HepG2 (cell line): Measurements from ENCODE around the gene IRF2BPL. TPM values are rescaled to one million over a fixed set of nuclear protein-coding genes. Genes with fewer than 3 reads are reported as not detected.
A peak's percentile ranks its signal among the peaks of the same experiment; 100 is the strongest.

ENCODE experiments used
- ATAC-seq: fragments of 200-7000 bp; cut with Tn5 transposase; 3 replicates; pipeline ENCODE4 v1.9.1; 2020; ENCODE audit warnings: mild to moderate bottlenecking, moderate library complexity
- BruUV-seq: library from RNA; stranded (reverse); fragments of 400-500 nt; replicated peaks from 2 replicates; lab custom pipeline; 2021; lab: Mats Ljungman, UMichigan
- CTCF ChIA-PET: fragments of 300-600 bp; formaldehyde crosslinking; extraction: SDS; loops from one replicate; lab custom pipeline; 2021; ENCODE audit warnings: low total read pairs, inconsistent platforms, low intra/inter-chr PET ratio; lab: Yijun Ruan, JAX
- POLR2A ChIA-PET: fragments of 350-600 bp; sonication (Branson Sonifier 250); formaldehyde crosslinking; loops from one replicate; lab custom pipeline; 2020; ENCODE audit warnings: antibody characterized with exemption, inconsistent platforms; lab: Yijun Ruan, JAX
- DNase-seq: peaks from one replicate; pipeline ENCODE4 v3.0.0-alpha.2; 2015; ENCODE audit warnings: low spot score
- FAIRE-seq: peaks from 3 replicates; lab custom pipeline; 2011; peaks lifted over from hg19 to GRCh38; lab: Jason Lieb, UNC
- H2AFZ ChIP-seq: one replicate; pipeline ENCODE4 v1.6.1; 2011; ENCODE audit warnings: low read length, inconsistent platforms
- H3K27ac ChIP-seq: fragments of 300-600 bp; 3 replicates; pipeline ENCODE4 v1.8.0; 2011; ENCODE audit warnings: mixed run types, mild to moderate bottlenecking, mixed read lengths, low read length, inconsistent platforms; ENCODE audit not compliant: insufficient read depth; ENCODE audit errors: extremely low read length
- H3K27me3 ChIP-seq, 2 experiments: fragments of 200-600 bp in 1 of 2; 2 replicates in 1 of 2; 3 replicates in 1 of 2; pipeline versions ENCODE4 v1.6.0 to v1.8.0; 2011; ENCODE audit warnings: low read length in 2 of 2, mild to moderate bottlenecking in 2 of 2, moderate library complexity in 2 of 2, inconsistent platforms in 1 of 2; ENCODE audit not compliant: insufficient read depth in 2 of 2, control insufficient read depth in 1 of 2
- H3K36me3 ChIP-seq, 2 experiments: fragments of 200-600 bp in 1 of 2; replicated peaks in 1 of 2; 2 replicates in 1 of 2; 3 replicates in 1 of 2; pipeline versions ENCODE4 v1.5.1 to v1.8.0; 2011; ENCODE audit warnings: low read length in 2 of 2, inconsistent platforms in 1 of 2; ENCODE audit not compliant: insufficient read depth in 2 of 2, control insufficient read depth in 1 of 2
- H3K4me1 ChIP-seq: 2 replicates; pipeline ENCODE4 v1.5.1; 2012; ENCODE audit warnings: low read length, inconsistent platforms; ENCODE audit not compliant: insufficient read depth
- H3K4me2 ChIP-seq: 2 replicates; pipeline ENCODE4 v1.6.0; 2011; ENCODE audit warnings: low read depth, low read length, inconsistent platforms
- H3K4me3 ChIP-seq, 3 experiments: fragments of 200-600 bp in 1 of 3; sonication (generic), shearing (Covaris generic) in 1 of 3; replicated peaks in 1 of 3; 2 replicates each; pipeline ENCODE4 v1.5.1; 2011 to 2016; ENCODE audit warnings: low read length in 3 of 3, inconsistent platforms in 2 of 3, low read depth in 2 of 3, mild to moderate bottlenecking in 2 of 3, control low read depth in 1 of 3, mixed read lengths in 1 of 3; ENCODE audit not compliant: insufficient read depth in 1 of 3
- H3K79me2 ChIP-seq: one replicate; pipeline ENCODE4 v1.6.1; 2011; ENCODE audit warnings: low read length, inconsistent platforms; ENCODE audit not compliant: insufficient read depth
- H3K9ac ChIP-seq: 2 replicates; pipeline ENCODE4 v1.6.0; 2011; ENCODE audit warnings: mild to moderate bottlenecking, low read depth, low read length, inconsistent platforms; ENCODE audit not compliant: insufficient read depth
- H3K9me3 ChIP-seq: 2 replicates; pipeline ENCODE4 v1.5.1; 2012; ENCODE audit warnings: mild to moderate bottlenecking, low read length
- H4K20me1 ChIP-seq: 2 replicates; pipeline ENCODE4 v1.6.0; 2011; ENCODE audit warnings: inconsistent platforms, mild to moderate bottlenecking, low read length, moderate library complexity; ENCODE audit not compliant: insufficient read depth
- BRCA1 ChIP-seq: sonication (generic); formaldehyde crosslinking; IDR thresholded peaks from 2 replicates; pipeline ENCODE4 v1.4.0; 2020; ENCODE audit warnings: missing genetic modification reagents
- DNMT3B ChIP-seq: conservative IDR thresholded peaks from 2 replicates; pipeline ENCODE4 v1.6.1; 2016; ENCODE audit warnings: missing biosample characterization, control low read depth
- NR2F6 ChIP-seq, 2 experiments: IDR thresholded peaks; 2 replicates each; pipeline ENCODE4 v1.6.1; 2016; ENCODE audit warnings: antibody characterized with exemption in 1 of 2, mild to moderate bottlenecking in 1 of 2
- SKIL ChIP-seq: sonication (generic); formaldehyde crosslinking; IDR thresholded peaks from 2 replicates; pipeline ENCODE4 v1.8.0; 2022; ENCODE audit warnings: missing genetic modification reagents, mild to moderate bottlenecking, moderate library complexity, borderline replicate concordance
- SOX6 ChIP-seq, 2 experiments: fragments of 450-650 bp in 1 of 2; sonication (generic) in 1 of 2; formaldehyde crosslinking in 1 of 2; IDR thresholded peaks; 2 replicates each; pipeline versions ENCODE4 v1.4.0 to v1.6.1; 2017 to 2020; ENCODE audit warnings: antibody characterized with exemption in 1 of 2, mild to moderate bottlenecking in 1 of 2, missing genetic modification reagents in 1 of 2
- ZFY ChIP-seq: sonication (generic); formaldehyde crosslinking; IDR thresholded peaks from 2 replicates; pipeline ENCODE4 v1.4.0; 2020; ENCODE audit warnings: missing genetic modification reagents
- ZNF574 ChIP-seq: sonication (generic); formaldehyde crosslinking; IDR thresholded peaks from 2 replicates; pipeline ENCODE4 v1.4.0; 2020; ENCODE audit warnings: missing genetic modification reagents
- ZNF740 ChIP-seq: sonication (generic); formaldehyde crosslinking; IDR thresholded peaks from 2 replicates; pipeline ENCODE4 v1.4.0; 2020; ENCODE audit warnings: missing genetic modification reagents
- ZNF777 ChIP-seq: sonication (generic); formaldehyde crosslinking; IDR thresholded peaks from 2 replicates; pipeline ENCODE4 v1.4.0; 2020; ENCODE audit warnings: missing genetic modification reagents
- WGBS: methylation state at CpG from one replicate; pipeline ENCODE4 v1.1.6; 2017; ENCODE audit warnings: low lambda C conversion rate; 5-methylcytosine and 5-hydroxymethylcytosine counted together
- in situ Hi-C: cut with HindIII; loops from 2 replicates; pipeline ENCODE4 v1.10.0; 2017; ENCODE audit warnings: low pct_unique_long_range_greater_than_20kb; ENCODE audit not compliant: extremely low pct_ligation_motif_present
- intact Hi-C: fragments of 100-400 bp; cut with micrococcal nuclease; formaldehyde crosslinking; loops from one replicate; pipeline ENCODE4 v1.10.0; 2022; ENCODE audit not compliant: unreplicated experiment
- polyA plus RNA-seq, 8 experiments: library from polyadenylated mRNA; depleted of rRNA in 3 of 8; stranded (reverse) in 7 of 8; unstranded in 1 of 8; fragments of >200 nt; fragmentation: Illumina TruSeq in 4 of 8; extraction: Trizol in 4 of 8; gene quantifications; 2 replicates each; pipeline versions ENCODE4 v1.2.1 to v1.2.3, GENCODE V29; 2011 to 2016; ENCODE audit warnings: low read depth in 4 of 8, missing spikeins in 1 of 8, mixed read lengths in 1 of 8; ENCODE audit not compliant: insufficient read depth in 1 of 8
- total RNA-seq, 5 experiments: library from RNA; depleted of rRNA; stranded (reverse); fragments of >200 nt; fragmentation: Illumina TruSeq; extraction: Trizol; gene quantifications; 2 replicates each; pipeline ENCODE4 v1.2.3, GENCODE V29; 2016; ENCODE audit warnings: low read depth in 1 of 5
- TF ChIP-seq, protein P1 (sequence below): sonication (generic); formaldehyde crosslinking; IDR thresholded peaks from 2 replicates; pipeline ENCODE4 v1.5.1; 2020; ENCODE audit warnings: mild to moderate bottlenecking, missing genetic modification reagents, moderate library complexity
- TF ChIP-seq, protein P2 (sequence below): sonication (generic); formaldehyde crosslinking; IDR thresholded peaks from 2 replicates; pipeline ENCODE4 v1.4.0; 2020; ENCODE audit warnings: mild to moderate bottlenecking, missing genetic modification reagents

The IRF2BPL gene
- total and polyA plus RNA-seq, 2 of the 13 experiments (the other 11 are each of a cell fraction or from before 2014, with no cell fraction given) = 6.6 to 8.4 TPM

DNA sequence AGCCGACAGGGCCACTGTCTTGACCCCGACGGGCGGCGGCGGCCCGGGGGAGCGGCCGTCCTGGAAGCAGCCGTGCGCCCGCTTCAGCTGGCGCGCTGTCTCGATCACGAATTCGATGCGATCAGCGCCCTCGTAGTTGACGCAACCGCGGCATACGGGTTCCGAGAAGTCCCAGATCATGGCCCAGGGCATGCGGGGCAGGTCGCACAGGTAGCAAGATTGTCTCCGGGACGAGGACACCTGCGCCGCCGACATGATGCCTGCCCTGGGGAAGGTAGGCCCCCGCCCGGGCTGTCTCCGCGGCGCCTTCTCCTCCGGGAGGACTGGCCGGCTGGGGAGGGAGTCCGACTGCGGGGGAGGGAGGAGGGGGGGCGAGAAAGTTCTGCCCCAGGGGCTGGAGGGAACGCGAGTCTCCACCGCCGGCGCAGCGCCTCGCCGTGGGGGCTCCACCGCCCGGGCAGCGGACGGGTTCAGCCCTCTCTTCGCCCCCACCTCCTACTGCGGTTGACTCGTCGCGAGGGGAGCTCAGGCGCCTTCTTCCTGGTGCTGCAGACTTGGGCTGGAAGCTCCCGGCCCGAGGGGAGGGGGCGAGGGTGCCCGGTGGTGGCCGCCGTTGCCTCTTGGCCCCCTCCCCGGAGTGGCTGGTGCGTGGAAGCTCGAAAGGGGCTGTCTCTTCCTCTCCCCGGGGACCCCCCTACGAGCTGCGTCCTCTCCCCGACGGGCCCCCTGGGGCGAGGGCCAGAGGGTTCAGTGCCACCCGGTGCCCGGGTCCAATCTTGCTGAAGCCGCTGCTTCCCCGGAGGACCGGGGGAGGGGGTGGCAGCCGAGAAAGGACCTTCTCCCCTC is 747 bp downstream of the IRF2BPL start:
- intact Hi-C loops = no loop called here
- H3K4me1 ChIP-seq = peaks cover 76% of the 10 kb centered on the region
- WGBS = no CpG with 5 or more reads among the region's 81 CpGs
- peak overlapping the region; percentile 95 for H3K9ac ChIP-seq
- in situ Hi-C loops = no loop called here
- BruUV-seq = TSS peak; percentile 73
- H3K9me3 ChIP-seq = no peaks in the 10 kb centered on the region
- no peak overlapping the region for H2AFZ ChIP-seq
- H3K4me2 ChIP-seq = peak overlapping the region; percentile 75
- no peaks in the 10 kb centered on the region for H3K27me3 ChIP-seq
- CTCF ChIA-PET = interaction anchor here (1.6 kb wide), 1 partner anchor 25 kb away, joined by 5 read pairs; no protein-coding TSS in a partner anchor
- peaks cover 36% of the 10 kb centered on the region for H3K79me2 ChIP-seq
- H3K36me3 ChIP-seq = peaks cover 2 to 5% of the 10 kb centered on the region in 2 experiments; a peak in 2 of 5 replicates
- FAIRE-seq (no peak), ATAC-seq (peak; percentile 13), DNase-seq (no peak)
- peak overlapping the region; percentile 94 for H3K27ac ChIP-seq
- H3K4me3 ChIP-seq = peak overlapping the region; percentile 82 to 85 (median 85)
- peaks cover 14% of the 10 kb centered on the region for H4K20me1 ChIP-seq
- POLR2A ChIA-PET = interaction anchor here (1.0 to 4.6 kb wide), 7 partner anchors 14 to 80 kb away, joined by 3 to 85 read pairs (median 8); no protein-coding TSS in a partner anchor
- TF ChIP-seq NR2F6 (IDR thresholded peaks at IDR 0.05) (no peak), NR2F6 (CRISPR knock-in tag; IDR thresholded peaks at IDR 0.05) (no peak), DNMT3B (CRISPR knock-in tag) (no peak), ZFY (peak; percentile 17), SKIL (CRISPR knock-in tag) (0 out of 2 replicates have a peak, but pooled peaks have one; percentile 31), ZNF574 (CRISPR knock-in tag) (0 out of 2 replicates have a peak, but pooled peaks have one; percentile 24), BRCA1 (CRISPR knock-in tag) (0 out of 2 replicates have a peak, but pooled peaks have one; percentile 40), SOX6 (IDR thresholded peaks at IDR 0.05) (no peak), SOX6 (CRISPR knock-in tag; IDR thresholded peaks at IDR 0.05) (peak; percentile 46; the same call in 1 of the 2 replicates), ZNF777 (CRISPR knock-in tag) (peak; percentile 82), ZNF740 (CRISPR knock-in tag) (peak; percentile 55; the same call in 1 of the 2 replicates)
- TF ChIP-seq, protein P1, sequence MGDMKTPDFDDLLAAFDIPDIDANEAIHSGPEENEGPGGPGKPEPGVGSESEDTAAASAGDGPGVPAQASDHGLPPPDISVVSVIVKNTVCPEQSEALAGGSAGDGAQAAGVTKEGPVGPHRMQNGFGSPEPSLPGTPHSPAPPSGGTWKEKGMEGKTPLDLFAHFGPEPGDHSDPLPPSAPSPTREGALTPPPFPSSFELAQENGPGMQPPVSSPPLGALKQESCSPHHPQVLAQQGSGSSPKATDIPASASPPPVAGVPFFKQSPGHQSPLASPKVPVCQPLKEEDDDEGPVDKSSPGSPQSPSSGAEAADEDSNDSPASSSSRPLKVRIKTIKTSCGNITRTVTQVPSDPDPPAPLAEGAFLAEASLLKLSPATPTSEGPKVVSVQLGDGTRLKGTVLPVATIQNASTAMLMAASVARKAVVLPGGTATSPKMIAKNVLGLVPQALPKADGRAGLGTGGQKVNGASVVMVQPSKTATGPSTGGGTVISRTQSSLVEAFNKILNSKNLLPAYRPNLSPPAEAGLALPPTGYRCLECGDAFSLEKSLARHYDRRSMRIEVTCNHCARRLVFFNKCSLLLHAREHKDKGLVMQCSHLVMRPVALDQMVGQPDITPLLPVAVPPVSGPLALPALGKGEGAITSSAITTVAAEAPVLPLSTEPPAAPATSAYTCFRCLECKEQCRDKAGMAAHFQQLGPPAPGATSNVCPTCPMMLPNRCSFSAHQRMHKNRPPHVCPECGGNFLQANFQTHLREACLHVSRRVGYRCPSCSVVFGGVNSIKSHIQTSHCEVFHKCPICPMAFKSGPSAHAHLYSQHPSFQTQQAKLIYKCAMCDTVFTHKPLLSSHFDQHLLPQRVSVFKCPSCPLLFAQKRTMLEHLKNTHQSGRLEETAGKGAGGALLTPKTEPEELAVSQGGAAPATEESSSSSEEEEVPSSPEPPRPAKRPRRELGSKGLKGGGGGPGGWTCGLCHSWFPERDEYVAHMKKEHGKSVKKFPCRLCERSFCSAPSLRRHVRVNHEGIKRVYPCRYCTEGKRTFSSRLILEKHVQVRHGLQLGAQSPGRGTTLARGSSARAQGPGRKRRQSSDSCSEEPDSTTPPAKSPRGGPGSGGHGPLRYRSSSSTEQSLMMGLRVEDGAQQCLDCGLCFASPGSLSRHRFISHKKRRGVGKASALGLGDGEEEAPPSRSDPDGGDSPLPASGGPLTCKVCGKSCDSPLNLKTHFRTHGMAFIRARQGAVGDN (CRISPR knock-in tag) = peak; percentile 70
- TF ChIP-seq, protein P2, sequence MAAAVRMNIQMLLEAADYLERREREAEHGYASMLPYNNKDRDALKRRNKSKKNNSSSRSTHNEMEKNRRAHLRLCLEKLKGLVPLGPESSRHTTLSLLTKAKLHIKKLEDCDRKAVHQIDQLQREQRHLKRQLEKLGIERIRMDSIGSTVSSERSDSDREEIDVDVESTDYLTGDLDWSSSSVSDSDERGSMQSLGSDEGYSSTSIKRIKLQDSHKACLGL (CRISPR knock-in tag) = 0 out of 2 replicates have a peak, but pooled peaks have one; percentile 61
